H1 (cell line): ENCODE measurements around the gene ZNF674. TPM values are rescaled to one million over a fixed set of nuclear protein-coding genes. Genes with fewer than 3 reads are reported as not detected.

ENCODE experiments used
- CTCF ChIA-PET: fragments of 300-600 bp; sonication (Branson Sonifier 250); formaldehyde crosslinking; loops from one replicate; lab custom pipeline; 2021; ENCODE audit not compliant: partially characterized antibody; lab: Charles Lee
- POLR2A ChIA-PET: fragments of 300-600 bp; sonication (Branson Sonifier 250); formaldehyde crosslinking; loops from one replicate; lab custom pipeline; 2021; ENCODE audit warnings: inconsistent platforms; ENCODE audit not compliant: partially characterized antibody; lab: Charles Lee
- DNase-seq, 2 experiments: peaks; one replicate each; pipeline versions ENCODE4 v3.0.0 to v3.0.0-alpha.2; 2010 to 2022; ENCODE audit warnings: low spot score in 2 of 2, low read depth in 1 of 2, mixed read lengths in 1 of 2
- FAIRE-seq: peaks from 2 replicates; lab custom pipeline; 2011; peaks lifted over from hg19 to GRCh38; lab: Jason Lieb, UNC
- H2AFZ ChIP-seq: 2 replicates; pipeline ENCODE4 v1.8.1; 2012; ENCODE audit warnings: low read length, inconsistent platforms
- H2AK5ac ChIP-seq: 2 replicates; pipeline ENCODE4 v1.6.1; 2013; ENCODE audit warnings: low read depth, low read length
- H2BK120ac ChIP-seq: replicated peaks from 2 replicates; pipeline ENCODE3; 2013; ENCODE audit warnings: low read depth, low read length, inconsistent platforms
- H2BK12ac ChIP-seq: 2 replicates; pipeline ENCODE4 v1.6.1; 2013; ENCODE audit warnings: low read depth, low read length
- H2BK15ac ChIP-seq: 2 replicates; pipeline ENCODE4 v1.6.1; 2013; ENCODE audit warnings: low read length
- H2BK20ac ChIP-seq: 2 replicates; pipeline ENCODE4 v1.6.1; 2013; ENCODE audit warnings: low read length
- H2BK5ac ChIP-seq: 2 replicates; pipeline ENCODE4 v1.6.1; 2013; ENCODE audit warnings: low read depth, low read length
- H3K14ac ChIP-seq: 2 replicates; pipeline ENCODE4 v1.6.1; 2013; ENCODE audit warnings: inconsistent platforms; ENCODE audit not compliant: insufficient read length
- H3K18ac ChIP-seq: 2 replicates; pipeline ENCODE4 v1.6.1; 2013; ENCODE audit warnings: low read length; ENCODE audit errors: extremely low read depth
- H3K23ac ChIP-seq: 2 replicates; pipeline ENCODE4 v1.6.1; 2013; ENCODE audit warnings: inconsistent platforms; ENCODE audit not compliant: insufficient read length
- H3K23me2 ChIP-seq: 2 replicates; pipeline ENCODE4 v1.6.1; 2013; ENCODE audit warnings: low read depth, low read length
- H3K27ac ChIP-seq: 2 replicates; pipeline ENCODE4 v1.6.1; 2011; ENCODE audit warnings: low read depth, low read length, inconsistent platforms
- H3K27me3 ChIP-seq, 4 experiments: replicated peaks in 1 of 4; 1 replicate in 1 of 4; 2 replicates in 3 of 4; pipeline versions ENCODE4 v1.6.1 to v1.8.1; 2011 to 2013; ENCODE audit warnings: low read length in 3 of 4, mild to moderate bottlenecking in 3 of 4, inconsistent platforms in 2 of 4, mixed read lengths in 2 of 4, moderate library complexity in 1 of 4; ENCODE audit not compliant: control insufficient read depth in 3 of 4, insufficient read depth in 3 of 4; ENCODE audit errors: extremely low read depth in 1 of 4
- H3K36me3 ChIP-seq, 4 experiments: 2 replicates each; pipeline versions ENCODE4 v1.6.1 to v1.8.1; 2011 to 2013; ENCODE audit warnings: mild to moderate bottlenecking in 4 of 4, low read length in 3 of 4, moderate library complexity in 2 of 4, control low read depth in 1 of 4, inconsistent platforms in 1 of 4; ENCODE audit not compliant: insufficient read depth in 4 of 4, control insufficient read depth in 2 of 4
- H3K4ac ChIP-seq: replicated peaks from 2 replicates; pipeline ENCODE3; 2013; ENCODE audit warnings: low read length, low read depth, mixed read lengths, inconsistent platforms; ENCODE audit not compliant: insufficient read length
- H3K4me1 ChIP-seq, 4 experiments: replicated peaks in 1 of 4; 1 replicate in 1 of 4; 2 replicates in 3 of 4; pipeline versions ENCODE4 v1.6.1 to v1.8.1; 2011 to 2013; ENCODE audit warnings: low read length in 3 of 4, inconsistent platforms in 2 of 4, mixed read lengths in 1 of 4; ENCODE audit not compliant: insufficient read depth in 4 of 4, control insufficient read depth in 3 of 4
- H3K4me2 ChIP-seq, 2 experiments: 2 replicates each; pipeline versions ENCODE4 v1.6.1 to v1.8.1; 2011 to 2013; ENCODE audit warnings: low read depth in 2 of 2, low read length in 2 of 2, control low read depth in 1 of 2, inconsistent platforms in 1 of 2, mild to moderate bottlenecking in 1 of 2; ENCODE audit not compliant: insufficient read depth in 1 of 2
- H3K4me3 ChIP-seq, 4 experiments: fragments of 200-600, 300-600 bp in 1 of 4; sonication (generic), shearing (Covaris generic), sonication (Bioruptor Twin) in 1 of 4; 2 replicates each; pipeline versions ENCODE4 v1.5.1 to v1.8.1; 2011 to 2016; ENCODE audit warnings: low read length in 4 of 4, low read depth in 3 of 4, control low read depth in 2 of 4, inconsistent platforms in 2 of 4, mild to moderate bottlenecking in 2 of 4, mixed read lengths in 1 of 4, moderate library complexity in 1 of 4; ENCODE audit not compliant: insufficient read depth in 2 of 4; ENCODE audit errors: extremely low read depth in 1 of 4
- H3K56ac ChIP-seq: replicated peaks from 2 replicates; pipeline ENCODE3; 2013; ENCODE audit warnings: low read depth, mild to moderate bottlenecking, mixed read lengths, low read length, inconsistent platforms; ENCODE audit not compliant: insufficient read length
- H3K79me1 ChIP-seq: 2 replicates; pipeline ENCODE4 v1.6.1; 2013; ENCODE audit warnings: low read depth, low read length, control low read depth
- H3K79me2 ChIP-seq, 2 experiments: 2 replicates each; pipeline versions ENCODE4 v1.6.1 to v1.8.1; 2012 to 2013; ENCODE audit warnings: low read length in 2 of 2, mild to moderate bottlenecking in 2 of 2, inconsistent platforms in 1 of 2; ENCODE audit not compliant: insufficient read depth in 2 of 2, control insufficient read depth in 1 of 2
- H3K9ac ChIP-seq, 4 experiments: replicated peaks in 1 of 4; 1 replicate in 1 of 4; 2 replicates in 3 of 4; pipeline versions ENCODE4 v1.6.1 to v1.8.1; 2011 to 2013; ENCODE audit warnings: low read depth in 3 of 4, low read length in 3 of 4, control low read depth in 2 of 4, mild to moderate bottlenecking in 2 of 4, moderate library complexity in 2 of 4, inconsistent platforms in 1 of 4; ENCODE audit errors: extremely low read depth in 1 of 4
- H3K9me3 ChIP-seq, 2 experiments: 2 replicates each; pipeline versions ENCODE4 v1.6.1 to v1.8.1; 2012 to 2013; ENCODE audit warnings: mild to moderate bottlenecking in 2 of 2, moderate library complexity in 2 of 2, control low read depth in 1 of 2, inconsistent platforms in 1 of 2, low read depth in 1 of 2, low read length in 1 of 2, mixed read lengths in 1 of 2; ENCODE audit not compliant: insufficient read depth in 2 of 2
- H4K20me1 ChIP-seq, 2 experiments: replicated peaks in 1 of 2; 2 replicates each; pipeline versions ENCODE3 to v1.8.1; 2011 to 2013; ENCODE audit warnings: inconsistent platforms in 2 of 2, low read length in 2 of 2, mild to moderate bottlenecking in 1 of 2; ENCODE audit not compliant: insufficient read depth in 2 of 2, control insufficient read depth in 1 of 2
- H4K5ac ChIP-seq: 2 replicates; pipeline ENCODE4 v1.6.1; 2013; ENCODE audit warnings: low read length, low read depth, mixed read lengths, inconsistent platforms; ENCODE audit not compliant: insufficient read length
- H4K8ac ChIP-seq: 2 replicates; pipeline ENCODE4 v1.8.0; 2013; ENCODE audit warnings: mild to moderate bottlenecking, moderate library complexity, low read length, inconsistent platforms; ENCODE audit not compliant: insufficient read depth; ENCODE audit errors: extremely low read depth
- H4K91ac ChIP-seq: replicated peaks from 2 replicates; pipeline ENCODE3; 2013; ENCODE audit warnings: low read length, mixed read lengths, inconsistent platforms; ENCODE audit not compliant: insufficient read length
- CEBPB ChIP-seq: IDR thresholded peaks from 2 replicates; pipeline ENCODE4 v1.6.1; 2012; ENCODE audit warnings: low read depth, low read length
- KDM4A ChIP-seq: IDR thresholded peaks from one replicate; pipeline ENCODE4 v1.7.1; 2012; ENCODE audit warnings: low read depth, mild to moderate bottlenecking, moderate library complexity, low read length, inconsistent platforms; ENCODE audit not compliant: severe bottlenecking
- YY1 ChIP-seq: IDR thresholded peaks from 2 replicates; pipeline ENCODE4 v1.6.1; 2011; ENCODE audit warnings: low read depth, mild to moderate bottlenecking, low read length
- WGBS, 2 experiments: shearing (Covaris generic) in 1 of 2; methylation state at CpG; one replicate each; pipeline versions ENCODE4 v1.1.6 to v1.1.7; 2013 to 2015; ENCODE audit warnings: low lambda C conversion rate in 2 of 2, mixed read lengths in 2 of 2, inconsistent platforms in 1 of 2, low coverage in 1 of 2, missing lambda C conversion rate in 1 of 2; ENCODE audit not compliant: insufficient replicate concordance in 2 of 2, insufficient coverage in 1 of 2, insufficient read length in 1 of 2; ENCODE audit errors: extremely low coverage in 1 of 2, missing lambda C conversion rate in 1 of 2; 5-methylcytosine and 5-hydroxymethylcytosine counted together
- polyA plus RNA-seq, 7 experiments: library from polyadenylated mRNA; depleted of rRNA in 3 of 7; stranded (reverse) in 5 of 7; unstranded in 2 of 7; fragments of >200 nt in 5 of 7; fragments of 200-250 nt in 2 of 7; gene quantifications; 1 replicate in 5 of 7; 2 replicates in 1 of 7; 4 replicates in 1 of 7; pipeline versions ENCODE4 v1.2.1 to v1.2.3, GENCODE V29; 2011 to 2013; ENCODE audit warnings: missing spikeins in 2 of 7, mixed read lengths in 2 of 7
- total RNA-seq: library from RNA; stranded (reverse); fragmentation: NEBNext Ultra II Directional; extraction: Animal tissue kit (Norgen Biotek cat#: 25700); gene quantifications from 2 replicates; pipeline ENCODE4 v1.2.1, GENCODE V29; 2021

The ZNF674 gene
- total and polyA plus RNA-seq, 2 of the 8 experiments (the other 6 are each of a cell fraction or from before 2014, with no cell fraction given): 2.0 to 7.4 TPM

DNA sequence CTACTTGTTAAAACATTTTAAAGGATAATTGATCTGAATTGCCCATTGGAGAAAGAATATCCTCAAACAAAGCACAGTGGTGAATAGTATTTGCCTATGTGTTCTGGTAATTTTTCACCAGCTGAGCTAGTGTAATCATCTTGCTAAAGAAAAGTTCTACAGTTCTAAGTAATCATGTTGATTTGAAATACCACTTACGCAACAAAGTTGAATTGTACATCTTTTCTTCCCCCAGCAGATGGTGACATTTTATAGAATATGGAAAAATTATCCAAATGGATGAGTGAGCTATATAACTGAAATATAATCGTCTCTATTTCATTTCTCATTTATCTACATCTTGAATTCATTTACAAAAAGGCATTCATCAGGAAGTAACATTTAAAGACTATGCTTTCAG is 9.7 kb upstream of the ZNF674 start:
- Histone ChIP-seq H4K8ac (no peak overlapping the region), H3K4me2 (no peak overlapping the region), H3K18ac (no peak overlapping the region), H4K20me1 (no peaks in the 10 kb centered on the region), H4K5ac (no peak overlapping the region), H2BK12ac (no peak overlapping the region), H3K9ac (no peak overlapping the region), H3K4ac (no peak overlapping the region), H2BK15ac (no peak overlapping the region), H2AFZ (no peak overlapping the region), H2BK5ac (no peak overlapping the region), H3K4me3 (no peak overlapping the region), H2BK120ac (no peak overlapping the region), H3K79me1 (no peaks in the 10 kb centered on the region), H3K79me2 (no peaks in the 10 kb centered on the region), H2BK20ac (no peak overlapping the region), H3K14ac (no peak overlapping the region), H3K4me1 (peaks cover 0 to 3% (median 0%) of the 10 kb centered on the region in 4 experiments; a peak in 1 of 7 replicates), H3K27ac (no peak overlapping the region), H3K27me3 (no peaks in the 10 kb centered on the region), H4K91ac (no peak overlapping the region), H3K23me2 (no peaks in the 10 kb centered on the region), H2AK5ac (no peak overlapping the region), H3K36me3 (peaks cover 0 to 1% (median 0%) of the 10 kb centered on the region in 4 experiments; a peak in 2 of 8 replicates), H3K23ac (no peak overlapping the region), H3K9me3 (peaks cover 0 to under 1% of the 10 kb centered on the region in 2 experiments; a peak in 1 of 4 replicates), H3K56ac (no peak overlapping the region)
- FAIRE-seq: no peak
- ChIA-PET CTCF (interaction anchor here (1.0 kb wide), 1 partner anchor 56 kb away, joined by 3 read pairs; no protein-coding TSS in a partner anchor), POLR2A (no interaction called here)
- DNase-seq: no peak
- TF ChIP-seq YY1: no peak
- TF ChIP-seq CEBPB: peak; percentile 55; the same call in 1 of the 2 replicates
- TF ChIP-seq KDM4A: no peak
- WGBS, 2 experiments: 70% methylated on average over 2 of the region's 2 CpGs; no CpG with 5 or more reads in 1 of the 2 experiments
